HEK293 (cell line): ENCODE data around the gene GOLGA1.

Experiments used
- CTCF ChIA-PET: fragments of 350-600 bp; formaldehyde crosslinking; extraction: SDS; loops from one replicate; lab custom pipeline; 2021; ENCODE audit warnings: antibody characterized with exemption; lab: Yijun Ruan, JAX
- POLR2A ChIA-PET: fragments of 300-600 bp; formaldehyde crosslinking; extraction: SDS; loops from one replicate; lab custom pipeline; 2020; ENCODE audit warnings: antibody characterized with exemption, inconsistent platforms; lab: Yijun Ruan, JAX
- H3K27ac ChIP-seq: fragments of 200-500 bp; sonication (Bioruptor generic); 2 replicates; pipeline ENCODE4 v1.5.1; 2014; ENCODE audit warnings: low read depth, low read length, control low read depth, inconsistent platforms; ENCODE audit errors: extremely low read depth
- H3K36me3 ChIP-seq, 2 experiments: fragments of 200-500 bp in 1 of 2; sonication (Bioruptor generic) in 1 of 2; 1 replicate in 1 of 2; 2 replicates in 1 of 2; pipeline ENCODE4 v1.5.1; 2014 to 2017; ENCODE audit warnings: inconsistent platforms in 2 of 2, low read length in 2 of 2; ENCODE audit not compliant: control insufficient read depth in 2 of 2, insufficient read depth in 1 of 2
- H3K4me1 ChIP-seq: fragments of 200-500 bp; sonication (Bioruptor generic); 2 replicates; pipeline ENCODE4 v1.5.1; 2014; ENCODE audit warnings: mild to moderate bottlenecking, low read length, inconsistent platforms; ENCODE audit not compliant: control insufficient read depth, insufficient read depth
- H3K4me3 ChIP-seq: 2 replicates; pipeline ENCODE4 v1.5.1; 2011; ENCODE audit warnings: low read depth, mild to moderate bottlenecking, control low read depth, low read length, moderate library complexity
- H3K9me3 ChIP-seq: fragments of 200-500 bp; sonication (Bioruptor generic); 2 replicates; pipeline ENCODE4 v1.5.1; 2014; ENCODE audit warnings: low read depth, low read length, inconsistent platforms; ENCODE audit not compliant: control insufficient read depth, insufficient read depth
- HOXA7 ChIP-seq: sonication (generic); formaldehyde crosslinking; IDR thresholded peaks from 2 replicates; pipeline ENCODE4 v1.8.1; 2022; ENCODE audit warnings: missing genetic modification reagents, borderline replicate concordance
- OVOL3 ChIP-seq: fragments of 450-650 bp; formaldehyde crosslinking; IDR thresholded peaks from 2 replicates; pipeline ENCODE4 v1.5.1; 2016; ENCODE audit warnings: missing biosample characterization, missing genetic modification characterization
- ZNF214 ChIP-seq: fragments of 450-650 bp; formaldehyde crosslinking; IDR thresholded peaks from 2 replicates; pipeline ENCODE4 v1.5.1; 2017; ENCODE audit warnings: missing biosample characterization, mild to moderate bottlenecking, missing genetic modification characterization, borderline replicate concordance
- ZNF350 ChIP-seq: fragments of 450-650 bp; formaldehyde crosslinking; IDR thresholded peaks from 2 replicates; pipeline ENCODE4 v1.5.0; 2017; ENCODE audit warnings: missing biosample characterization, mild to moderate bottlenecking, missing genetic modification characterization
- ZNF513 ChIP-seq: fragments of 450-650 bp; IDR thresholded peaks from 2 replicates; pipeline ENCODE4 v1.5.1; 2018; ENCODE audit warnings: missing biosample characterization, missing genetic modification characterization
- ZNF610 ChIP-seq: fragments of 450-650 bp; formaldehyde crosslinking; IDR thresholded peaks from 2 replicates; pipeline ENCODE4 v1.5.1; 2016; ENCODE audit warnings: missing biosample characterization, missing genetic modification characterization, borderline replicate concordance
- ZNF621 ChIP-seq: fragments of 450-650 bp; formaldehyde crosslinking; IDR thresholded peaks from 2 replicates; pipeline ENCODE4 v1.5.1; 2017; ENCODE audit warnings: missing biosample characterization, missing genetic modification characterization
- ZNF623 ChIP-seq: fragments of 450-650 bp; formaldehyde crosslinking; IDR thresholded peaks from 2 replicates; pipeline ENCODE4 v1.5.1; 2016; ENCODE audit warnings: missing biosample characterization, missing genetic modification characterization
- ZNF654 ChIP-seq: fragments of 450-650 bp; formaldehyde crosslinking; IDR thresholded peaks from 2 replicates; pipeline ENCODE4 v1.5.1; 2016; ENCODE audit warnings: low read depth, missing biosample characterization, missing genetic modification characterization
- ZNF658 ChIP-seq: fragments of 450-650 bp; formaldehyde crosslinking; IDR thresholded peaks from 2 replicates; pipeline ENCODE4; 2016; ENCODE audit warnings: missing biosample characterization, missing genetic modification characterization
- TF ChIP-seq, protein P1 (sequence below): fragments of 450-650 bp; formaldehyde crosslinking; IDR thresholded peaks from 2 replicates; pipeline ENCODE4 v1.5.1; 2016; ENCODE audit warnings: missing biosample characterization, missing genetic modification characterization
- TF ChIP-seq, protein P2 (sequence below): fragments of 450-650 bp; formaldehyde crosslinking; IDR thresholded peaks from 2 replicates; pipeline ENCODE4 v1.5.1; 2016; ENCODE audit warnings: missing biosample characterization, missing genetic modification characterization

The GOLGA1 gene

DNA sequence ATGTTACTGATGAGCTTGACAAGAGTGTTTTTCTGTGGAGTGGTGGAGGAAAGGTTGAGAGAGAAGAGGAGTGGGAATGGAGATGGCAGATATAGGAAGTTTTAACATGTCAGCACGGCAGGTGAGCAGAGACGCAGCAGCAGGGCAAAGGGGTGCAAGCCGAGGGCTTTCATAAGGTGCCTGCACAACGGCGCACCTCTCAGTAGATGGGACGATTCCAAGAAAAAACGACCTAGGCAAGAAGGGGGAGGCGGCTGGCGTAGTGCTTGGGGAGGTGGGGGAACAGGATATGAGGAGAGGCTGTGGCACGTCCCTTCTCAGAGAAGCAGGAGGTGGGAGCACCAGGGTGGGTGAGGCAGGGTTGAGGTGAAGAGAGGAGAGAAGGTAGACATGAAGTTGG lies 54.4 kb downstream of the GOLGA1 start:
- no peak overlapping the region for H3K27ac ChIP-seq
- POLR2A ChIA-PET = no interaction called here
- no peaks in the 10 kb centered on the region for H3K9me3 ChIP-seq
- H3K4me1 ChIP-seq = no peaks in the 10 kb centered on the region
- no peak overlapping the region for H3K4me3 ChIP-seq
- TF ChIP-seq ZNF621 (no peak), ZNF350 (no peak), ZNF214 (tag by site-specific recombination) (no peak)
- peaks cover 0 to 77% of the 10 kb centered on the region in 2 experiments; a peak in 1 of 3 replicates for H3K36me3 ChIP-seq
- CTCF ChIA-PET = interaction anchor here (0.6 to 0.8 kb wide), 2 partner anchors 10 to 30 kb away, joined by 3 to 5 read pairs; no protein-coding TSS in a partner anchor

DNA sequence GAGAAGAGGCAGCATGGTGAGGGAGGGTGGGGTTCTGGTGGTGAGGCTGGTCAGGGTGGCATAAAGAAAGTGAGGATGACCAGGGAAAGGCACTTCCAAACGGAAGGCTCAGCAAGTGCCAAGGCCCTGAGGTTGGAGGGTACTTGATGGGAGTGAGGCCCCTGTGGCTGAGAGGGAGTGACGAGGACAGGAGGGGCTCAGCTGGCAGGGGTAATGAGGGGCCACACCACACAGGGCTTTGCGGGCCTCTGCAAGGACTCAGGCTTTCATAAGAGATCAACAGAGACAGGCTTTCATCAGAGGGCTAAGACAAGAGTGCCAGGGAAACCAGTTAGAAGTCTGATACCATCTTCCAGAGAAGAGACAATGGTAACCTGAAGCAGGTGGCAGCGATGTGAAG lies 55.3 kb downstream of the GOLGA1 start:
- CTCF ChIA-PET = no interaction called here
- POLR2A ChIA-PET = interaction anchor here (1.5 kb wide), 1 partner anchor 17 kb away, joined by 3 read pairs; no protein-coding TSS in a partner anchor
- H3K36me3 ChIP-seq = peaks cover 0 to 77% of the 10 kb centered on the region in 2 experiments; a peak in 1 of 3 replicates

DNA sequence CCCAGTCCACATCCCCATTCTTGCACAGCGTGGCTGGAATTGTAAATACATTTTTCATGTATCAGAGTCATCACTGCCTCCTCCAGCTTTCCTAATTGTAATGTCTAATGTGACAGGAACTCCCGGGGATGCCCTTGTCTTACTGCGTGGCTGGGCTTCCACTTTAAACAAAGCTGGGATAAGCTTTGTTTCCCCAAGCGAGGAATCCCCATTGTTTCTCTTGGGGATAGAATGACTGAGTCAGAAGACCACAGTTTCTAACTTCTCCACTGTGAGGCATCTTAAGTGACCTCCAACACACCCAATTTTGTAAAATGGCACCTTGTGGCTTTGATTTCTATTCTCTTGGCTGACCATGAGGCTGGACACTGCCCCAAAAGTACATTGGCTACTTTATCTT lies 56.5 kb downstream of the GOLGA1 start:
- H3K4me3 ChIP-seq = no peak overlapping the region
- H3K27ac ChIP-seq = no peak overlapping the region
- TF ChIP-seq ZNF621 (no peak), ZNF513 (no peak), ZNF610 (tag by site-specific recombination) (no peak)
- H3K9me3 ChIP-seq = no peaks in the 10 kb centered on the region
- H3K36me3 ChIP-seq = peaks cover 0 to 77% of the 10 kb centered on the region in 2 experiments; a peak in 1 of 3 replicates
- CTCF ChIA-PET = interaction anchor here (0.6 kb wide), 1 partner anchor 108 kb away, joined by 3 read pairs; no protein-coding TSS in a partner anchor
- POLR2A ChIA-PET = interaction anchor here (1.0 to 1.5 kb wide), 2 partner anchors 16 to 24 kb away, joined by 3 to 4 read pairs; no protein-coding TSS in a partner anchor
- no peaks in the 10 kb centered on the region for H3K4me1 ChIP-seq

More for the DNA sequence above, 55.3 kb downstream of the GOLGA1 start:
- Histone ChIP-seq H3K9me3 (no peaks in the 10 kb centered on the region), H3K4me3 (no peak overlapping the region), H3K4me1 (no peaks in the 10 kb centered on the region), H3K27ac (no peak overlapping the region)
- TF ChIP-seq, protein P1, sequence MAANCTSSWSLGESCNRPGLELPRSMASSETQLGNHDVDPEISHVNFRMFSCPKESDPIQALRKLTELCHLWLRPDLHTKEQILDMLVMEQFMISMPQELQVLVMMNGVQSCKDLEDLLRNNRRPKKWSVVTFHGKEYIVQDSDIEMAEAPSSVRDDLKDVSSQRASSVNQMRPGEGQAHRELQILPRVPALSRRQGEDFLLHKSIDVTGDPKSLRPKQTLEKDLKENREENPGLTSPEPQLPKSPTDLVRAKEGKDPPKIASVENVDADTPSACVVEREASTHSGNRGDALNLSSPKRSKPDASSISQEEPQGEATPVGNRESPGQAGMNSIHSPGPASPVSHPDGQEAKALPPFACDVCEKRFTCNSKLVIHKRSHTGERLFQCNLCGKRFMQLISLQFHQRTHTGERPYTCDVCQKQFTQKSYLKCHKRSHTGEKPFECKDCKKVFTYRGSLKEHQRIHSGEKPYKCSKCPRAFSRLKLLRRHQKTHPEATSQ (tag by site-specific recombination) = no peak
- TF ChIP-seq, protein P2, sequence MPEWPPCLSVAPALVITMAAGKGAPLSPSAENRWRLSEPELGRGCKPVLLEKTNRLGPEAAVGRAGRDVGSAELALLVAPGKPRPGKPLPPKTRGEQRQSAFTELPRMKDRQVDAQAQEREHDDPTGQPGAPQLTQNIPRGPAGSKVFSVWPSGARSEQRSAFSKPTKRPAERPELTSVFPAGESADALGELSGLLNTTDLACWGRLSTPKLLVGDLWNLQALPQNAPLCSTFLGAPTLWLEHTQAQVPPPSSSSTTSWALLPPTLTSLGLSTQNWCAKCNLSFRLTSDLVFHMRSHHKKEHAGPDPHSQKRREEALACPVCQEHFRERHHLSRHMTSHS = no peak
- TF ChIP-seq OVOL3 (tag by site-specific recombination) (no peak), ZNF654 (tag by site-specific recombination) (no peak), ZNF623 (tag by site-specific recombination) (peak; percentile 58; the same call in 1 of the 2 replicates), HOXA7 (CRISPR knock-in tag) (no peak), ZNF621 (no peak)

DNA sequence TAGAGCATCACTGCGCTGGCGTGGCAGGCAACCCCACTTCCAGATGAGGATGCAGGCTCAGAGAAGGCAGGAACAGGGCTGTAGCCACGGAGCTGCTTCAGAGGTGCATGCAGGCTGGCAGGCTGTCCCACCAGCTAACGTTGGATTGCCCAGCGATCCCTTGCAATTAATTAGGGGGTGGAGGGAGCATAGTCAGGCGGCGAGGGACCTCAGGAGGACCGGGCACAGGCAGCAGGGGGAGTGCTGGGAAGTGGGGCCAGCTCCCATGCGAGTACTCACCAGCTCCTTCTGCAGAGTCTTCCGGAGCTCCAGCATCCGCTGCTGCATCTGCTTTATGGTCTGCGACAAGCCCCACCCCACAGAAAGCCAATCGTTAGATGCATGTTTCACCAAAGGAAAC lies 58.7 kb downstream of the GOLGA1 start:
- Histone ChIP-seq H3K9me3 (no peaks in the 10 kb centered on the region), H3K36me3 (peaks cover 0 to 79% of the 10 kb centered on the region in 2 experiments; a peak in 1 of 3 replicates), H3K4me3 (no peak overlapping the region), H3K4me1 (no peaks in the 10 kb centered on the region), H3K27ac (no peak overlapping the region)
- no peak for TF ChIP-seq ZNF658 (tag by site-specific recombination)
- POLR2A ChIA-PET = interaction anchor here (1.4 kb wide), 1 partner anchor 12 kb away, joined by 4 read pairs; no protein-coding TSS in a partner anchor
- CTCF ChIA-PET = no interaction called here
